Ramos (cell line): ENCODE results near the gene RALGAPA2.

Experiments used
- in situ Hi-C: fragments of 300-500 bp; cut with MboI; formaldehyde crosslinking; loops from one replicate; pipeline ENCODE4 v1.14.3; 2022; ENCODE audit warnings: low sequenced_read_pairs; ENCODE audit not compliant: unreplicated experiment

RALGAPA2 gene

GRCh38 chr20:20423117-20423516, 289.3 kb downstream of the RALGAPA2 start:
- in situ Hi-C loops, result no loop called here

DNA sequence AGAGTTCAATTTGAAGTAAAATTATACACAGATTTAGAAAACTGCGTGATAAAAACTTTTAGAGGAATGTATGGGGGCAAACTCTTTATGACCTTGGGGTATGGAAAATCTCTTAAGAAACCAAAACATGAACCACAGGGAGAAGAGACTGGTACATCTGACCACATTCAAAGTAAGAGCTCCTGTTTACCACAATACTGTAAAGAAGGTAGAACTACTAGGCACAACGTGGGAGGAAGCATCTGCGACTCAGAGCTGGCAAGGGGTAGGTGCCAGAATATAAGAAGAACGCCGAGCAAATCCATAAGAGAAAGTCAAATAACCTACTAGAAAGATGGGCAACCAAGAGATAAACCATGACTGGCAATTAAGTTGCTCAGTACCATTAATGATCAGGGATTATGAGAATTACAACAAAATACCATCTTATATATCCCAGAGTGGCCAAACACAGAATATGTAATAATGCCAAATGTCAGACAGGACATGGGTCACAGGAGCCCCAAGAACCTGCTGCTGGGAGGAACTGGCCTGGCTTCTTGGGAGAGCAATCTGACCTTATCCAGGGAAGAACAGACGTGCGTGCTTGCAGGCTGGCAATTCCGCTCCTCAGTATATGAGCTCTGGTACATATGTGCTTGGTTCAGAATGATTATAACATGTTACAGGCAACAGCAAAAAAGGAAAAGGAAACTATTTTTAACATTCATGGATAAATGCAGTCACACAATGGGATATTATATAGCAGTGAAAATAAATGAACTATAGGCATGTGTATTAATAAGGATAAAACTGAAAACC, 294.4 kb downstream of the RALGAPA2 start:
- in situ Hi-C loops, result no loop called here

GRCh38 chr20:20415321-20415720, 297.1 kb downstream of the RALGAPA2 start:
- in situ Hi-C loops, result no loop called here

DNA sequence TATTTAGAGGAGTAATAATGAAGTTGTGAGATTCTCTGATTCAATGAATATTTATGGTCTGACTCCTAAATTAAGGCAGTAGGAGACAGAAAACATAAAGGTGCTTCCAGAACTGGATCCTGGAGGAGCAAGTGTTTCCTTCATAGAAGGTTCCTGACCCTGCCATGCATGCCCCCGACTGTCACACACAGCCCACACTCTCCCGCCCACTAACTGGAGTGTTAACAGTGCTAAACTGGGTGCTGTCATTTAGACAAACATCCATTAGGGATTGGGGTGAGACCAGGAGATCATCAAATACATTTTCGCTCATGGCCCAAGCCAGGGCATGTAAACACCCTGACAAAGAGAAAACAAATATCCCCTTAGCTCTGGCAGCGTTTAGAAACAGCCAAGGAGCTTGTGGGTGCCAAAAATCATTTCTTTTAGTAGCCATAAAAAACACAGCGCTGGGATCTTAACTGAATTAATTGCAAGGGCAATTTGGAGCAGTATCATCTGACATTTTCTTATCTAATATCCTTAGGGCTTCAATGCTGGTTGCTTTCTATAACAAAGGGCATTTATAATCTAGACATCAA, 297.7 kb downstream of the RALGAPA2 start:
- in situ Hi-C loops, result no loop called here

- in situ Hi-C loops, result no loop called here
These were observed 298.6 kb downstream of the RALGAPA2 start for GRCh38 chr20:20413810-20414281.

GRCh38 chr20:20412750-20413149, 299.7 kb downstream of the RALGAPA2 start:
- in situ Hi-C loops, result no loop called here

DNA sequence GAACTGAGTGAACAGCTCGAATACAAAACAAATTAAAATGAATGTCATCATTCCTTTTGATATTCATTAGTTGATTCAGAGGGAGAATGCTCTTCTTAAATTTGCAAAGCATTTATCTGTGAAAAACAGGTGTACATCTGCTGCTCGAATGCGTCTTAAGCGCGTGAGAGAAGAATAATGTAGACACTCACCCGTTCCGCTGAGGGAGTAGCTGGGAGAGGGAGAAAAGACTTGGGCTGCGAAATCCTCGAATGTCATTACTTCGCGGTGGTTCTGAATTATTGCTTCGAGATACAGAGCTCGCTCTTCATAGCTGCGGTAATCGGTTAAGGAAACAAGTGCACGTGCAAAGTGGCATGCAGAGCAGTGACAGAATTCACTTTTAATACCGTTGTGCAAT, 300.6 kb downstream of the RALGAPA2 start:
- in situ Hi-C loops, result no loop called here

DNA sequence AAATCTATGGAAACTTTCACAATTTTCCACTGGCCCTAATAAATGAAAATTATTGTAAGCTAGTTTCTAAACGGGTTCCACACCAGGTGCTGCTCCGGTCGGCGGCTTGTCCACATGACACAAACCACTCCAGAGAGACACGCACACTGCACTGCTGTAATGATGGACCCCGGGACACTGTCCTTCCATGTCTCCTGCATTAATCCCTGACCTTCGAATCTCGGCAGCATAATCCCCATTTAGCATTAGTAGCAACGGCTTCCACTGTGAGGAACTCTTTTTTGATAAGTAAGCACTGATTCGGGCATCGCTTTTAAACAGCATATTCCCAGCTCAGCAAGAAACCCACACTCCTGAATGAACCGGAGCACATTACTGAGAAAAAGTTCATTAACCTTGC, 301.0 kb downstream of the RALGAPA2 start:
- in situ Hi-C loops, result no loop called here

DNA sequence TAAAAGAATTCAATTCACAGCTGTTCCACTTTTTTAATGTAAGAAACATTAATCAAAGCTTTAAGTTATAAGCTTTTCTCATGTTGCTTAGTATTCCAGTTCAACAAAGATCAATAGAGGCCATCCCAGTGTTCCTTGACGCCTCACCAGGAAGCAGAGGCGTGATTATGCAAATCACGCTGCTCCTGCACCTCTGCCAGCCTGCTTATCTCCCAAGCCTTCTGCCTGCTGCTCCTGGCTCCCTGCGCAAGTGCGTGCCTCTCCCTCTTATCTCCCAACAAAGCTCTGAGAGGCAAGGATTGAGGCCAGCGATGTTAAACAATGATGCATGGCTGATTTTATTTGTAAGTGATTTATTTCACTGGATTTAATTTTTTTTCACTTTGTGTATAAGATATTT, 301.8 kb downstream of the RALGAPA2 start:
- in situ Hi-C loops, result no loop called here

DNA sequence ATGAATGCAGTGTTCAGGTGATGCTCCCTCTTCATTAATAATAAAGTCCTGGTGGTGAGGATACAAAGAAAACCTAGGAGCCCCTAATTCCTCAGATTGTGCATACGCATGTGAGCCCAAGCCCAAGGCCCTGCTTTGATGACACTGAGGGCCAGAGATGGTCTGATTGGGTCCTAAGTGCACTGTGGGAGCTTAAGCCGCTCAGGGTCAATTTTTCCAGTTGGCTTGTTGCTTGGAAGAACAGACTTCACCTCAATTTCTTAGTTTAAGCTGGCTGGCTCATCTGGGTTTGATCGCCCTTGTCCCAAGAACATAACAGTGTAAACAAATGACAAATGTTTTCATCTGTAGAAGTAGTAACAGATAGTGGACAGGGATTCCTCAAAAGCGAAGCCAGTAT, 303.1 kb downstream of the RALGAPA2 start:
- in situ Hi-C loops, result no loop called here

DNA sequence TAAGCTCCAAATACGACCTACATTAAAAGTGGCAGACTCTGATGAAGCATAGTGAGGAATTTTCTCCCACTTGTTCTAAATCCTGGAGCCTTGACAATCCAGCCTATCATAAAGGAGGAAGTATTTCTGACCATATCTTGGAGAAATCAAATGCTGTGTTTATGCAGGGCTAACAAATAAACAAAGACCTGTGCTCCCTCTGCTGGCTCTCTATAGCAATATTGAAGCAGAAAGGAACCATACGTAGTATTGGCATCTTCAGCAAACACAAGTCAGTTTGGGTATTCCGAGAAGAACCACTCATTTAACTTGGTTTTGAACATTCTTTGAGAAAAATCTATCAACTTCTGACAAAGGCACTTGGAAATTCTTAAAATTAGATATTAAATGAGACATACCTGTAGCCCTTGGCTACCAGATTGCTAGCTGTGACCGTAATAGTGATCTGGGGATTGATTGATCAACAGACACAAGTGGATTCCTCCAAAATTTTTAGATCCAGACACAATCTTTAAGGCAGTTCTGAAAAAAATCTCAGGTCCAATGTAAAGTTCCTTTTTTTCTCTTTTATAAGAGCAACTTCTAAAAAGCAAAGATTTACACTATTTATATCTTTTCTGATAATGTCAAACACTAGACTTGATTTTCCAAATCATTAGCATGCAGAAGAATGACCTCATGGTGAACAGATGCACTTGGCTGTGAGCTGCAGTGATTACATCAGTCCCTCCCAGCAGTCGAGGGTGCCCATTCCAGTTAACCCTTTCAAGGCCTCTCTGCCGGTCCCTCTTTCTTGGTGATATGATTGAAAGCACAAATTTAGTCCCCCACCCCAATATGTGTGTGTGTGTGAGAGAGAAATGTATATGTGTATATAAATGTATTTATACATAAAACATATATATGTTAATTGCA, 304.3 kb downstream of the RALGAPA2 start:
- in situ Hi-C loops, result no loop called here

GRCh38 chr20:20406306-20406705, 306.1 kb downstream of the RALGAPA2 start:
- in situ Hi-C loops, result no loop called here

DNA sequence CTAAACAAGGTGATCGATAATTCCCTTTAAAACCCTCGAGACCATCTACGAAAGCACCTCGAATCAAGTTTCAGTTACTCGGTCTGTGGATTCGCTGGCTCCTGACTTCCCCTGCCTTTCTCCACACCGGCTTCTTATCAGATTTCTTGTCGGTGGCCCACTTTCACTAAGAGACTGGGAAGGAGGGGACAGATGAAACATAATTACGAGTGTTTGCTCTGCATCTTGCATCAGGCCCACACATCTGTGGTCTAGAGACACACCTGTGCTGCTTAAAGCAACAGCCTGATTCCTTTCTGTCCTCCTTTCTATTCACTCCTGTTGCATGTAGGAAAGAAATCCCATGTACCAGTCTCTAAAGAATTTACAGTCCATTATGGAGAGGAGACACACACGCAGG, 306.8 kb downstream of the RALGAPA2 start:
- in situ Hi-C loops, result no loop called here

- in situ Hi-C loops, result no loop called here
These were observed 307.8 kb downstream of the RALGAPA2 start for GRCh38 chr20:20404633-20405032.

- in situ Hi-C loops, result no loop called here
These were observed 310.5 kb downstream of the RALGAPA2 start for GRCh38 chr20:20401991-20402390.

- in situ Hi-C loops, result no loop called here
These were observed 312.6 kb downstream of the RALGAPA2 start for GRCh38 chr20:20399531-20400500.

- in situ Hi-C loops, result no loop called here
These were observed 314.3 kb downstream of the RALGAPA2 start for GRCh38 chr20:20398123-20398522.

- in situ Hi-C loops, result no loop called here
These were observed 315.6 kb downstream of the RALGAPA2 start for GRCh38 chr20:20396794-20397193.

GRCh38 chr20:20395903-20396568, 316.4 kb downstream of the RALGAPA2 start:
- in situ Hi-C loops, result no loop called here
